ENCODE data around the gene PATL1. TPM values are rescaled to one million over a fixed set of nuclear protein-coding genes. Genes with fewer than 3 reads are reported as not detected.

PATL1 gene
- total RNA-seq, 1 donor from 2014 or later = 9.5 TPM

DNA sequence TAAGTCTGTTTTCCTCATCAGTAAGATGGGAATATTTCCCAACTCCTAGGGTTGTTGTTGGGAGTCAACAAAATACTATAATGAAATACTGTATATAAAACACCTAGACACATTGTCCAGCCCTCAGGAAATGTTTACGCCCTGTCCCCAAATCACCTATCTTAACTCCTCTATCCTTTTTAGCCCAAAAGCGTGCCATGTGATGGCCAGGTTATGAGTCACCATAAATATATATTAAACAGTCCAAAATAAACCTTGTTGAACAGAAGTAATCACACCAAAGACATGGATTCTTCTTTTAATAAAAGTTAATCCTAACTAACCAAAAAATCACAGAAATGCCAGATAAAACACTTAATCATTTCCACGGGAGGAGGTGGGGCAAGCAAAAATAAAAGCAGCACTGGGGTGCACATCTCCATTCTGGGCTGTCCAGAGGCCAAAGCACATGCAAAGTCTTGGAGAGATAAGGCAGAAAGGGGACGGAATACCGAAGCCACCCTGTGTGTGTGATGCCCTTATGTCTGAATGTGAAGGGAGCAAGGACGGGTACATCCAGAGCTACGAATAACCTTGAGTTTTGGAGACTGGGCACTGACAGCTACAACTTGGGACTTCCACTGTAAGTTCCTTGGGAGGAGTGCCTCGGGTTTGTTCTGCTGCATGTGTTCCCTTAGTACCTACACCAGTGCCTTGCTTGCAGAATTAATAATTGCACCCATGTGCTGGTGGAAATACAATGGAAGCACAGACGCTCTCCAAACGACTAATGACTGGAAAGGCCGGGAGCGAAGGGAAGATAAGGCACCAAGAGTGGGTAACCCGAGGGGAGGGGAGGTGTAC is 54.3 kb downstream of the PATL1 start:
- no peak for DNase-seq

DNA sequence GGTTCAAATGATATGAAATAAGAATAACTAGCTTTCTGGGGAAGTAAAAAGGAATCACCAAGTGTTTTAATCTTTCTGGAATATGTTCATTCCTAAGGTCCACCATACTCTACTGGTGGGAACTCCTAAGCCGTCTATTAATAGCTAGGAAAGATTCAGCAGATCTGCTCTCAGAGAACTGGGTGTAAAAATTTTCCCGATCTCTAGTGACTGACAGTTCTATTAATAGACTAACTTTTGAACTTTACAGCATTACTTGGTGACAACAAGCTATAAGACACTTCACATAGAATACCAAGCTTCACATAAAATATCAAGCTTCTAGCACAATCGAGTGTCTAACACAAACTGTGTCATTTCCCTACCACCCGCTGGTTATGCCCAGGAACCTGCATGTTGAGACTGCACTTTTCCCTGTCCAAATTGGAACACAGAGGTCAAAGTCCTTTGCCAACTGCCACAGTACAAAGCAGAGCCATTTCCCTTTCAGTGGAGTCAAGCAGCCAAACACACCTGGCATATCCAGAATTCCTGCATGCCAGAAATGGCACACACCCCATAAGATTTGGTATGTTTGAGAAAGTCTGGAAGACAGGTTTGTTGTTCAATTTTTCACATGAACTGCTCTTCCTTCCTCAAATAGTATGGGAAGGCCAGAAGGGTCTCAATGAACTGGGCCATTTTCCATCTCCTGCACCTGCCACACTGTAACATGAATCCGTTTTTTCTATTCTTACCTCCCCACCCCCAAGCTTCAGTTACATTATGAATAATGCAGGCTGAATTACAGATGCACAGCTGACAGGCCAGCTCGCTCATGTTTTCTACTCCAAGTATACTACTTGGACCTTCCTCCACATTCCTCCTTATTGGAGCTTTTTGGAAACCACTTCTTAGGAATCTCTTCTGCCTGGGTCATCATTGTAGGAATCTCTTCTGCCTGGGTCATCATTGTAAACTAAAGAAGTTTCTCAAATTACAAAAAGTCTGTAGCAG is 57.0 kb downstream of the PATL1 start:
- no peak for DNase-seq

- no peak for DNase-seq
Measured at GRCh38 chr11:59610289-59610688, 58.5 kb downstream of the PATL1 start.

GRCh38 chr11:59607703-59608454 is 61.0 kb downstream of the PATL1 start:
- no peak for DNase-seq

GRCh38 chr11:59602432-59602831 is 66.4 kb downstream of the PATL1 start:
- DNase-seq = no peak

- no peak for DNase-seq
Measured at GRCh38 chr11:59601788-59602187, 67.0 kb downstream of the PATL1 start.

- DNase-seq = no peak
Measured at GRCh38 chr11:59600636-59601035, 68.2 kb downstream of the PATL1 start.

- DNase-seq = no peak
Measured at GRCh38 chr11:59600234-59600633, 68.6 kb downstream of the PATL1 start.

- no peak for DNase-seq
Measured at GRCh38 chr11:59598961-59599360, 69.9 kb downstream of the PATL1 start.

Small RNA genes within 50 kb of the gene (small RNA-seq; reads per million reads assigned to genes)
- not detected for gene MIR3162 (ENCODE audit: low replicate concordance)

Other genes with a start within 250 kb of the PATL1 start
- gene OR5A2, start 242.6 kb downstream of the PATL1 start, total RNA-seq = not detected
- not detected for gene OR5A1, start 232.6 kb downstream of the PATL1 start, total RNA-seq
- not detected for gene OR4D6, start 212.1 kb downstream of the PATL1 start, total RNA-seq
- gene OR4D10, start 195.7 kb downstream of the PATL1 start, total RNA-seq = not detected
- gene OR4D11, start 165.5 kb downstream of the PATL1 start, total RNA-seq = not detected
- not detected for gene OR4D9, start 157.5 kb downstream of the PATL1 start, total RNA-seq
- 35.8 TPM for gene OSBP, start 53.3 kb downstream of the PATL1 start, total RNA-seq
- gene OR10V1, start 44.8 kb upstream of the PATL1 start, total RNA-seq = not detected
- 19.5 TPM for gene STX3, start 86.3 kb upstream of the PATL1 start, total RNA-seq
- 24.7 TPM for gene MRPL16, start 141.7 kb upstream of the PATL1 start, total RNA-seq
- gene CBLIF, start 176.5 kb upstream of the PATL1 start, total RNA-seq = not detected
- 12.0 TPM for gene TCN1, start 197.4 kb upstream of the PATL1 start, total RNA-seq
- gene OOSP3, start 209.7 kb upstream of the PATL1 start, total RNA-seq = not detected